Hematopoietic multipotent progenitor cell treated with erythropoietin and hydrocortisone succinate and interleukin-3 and kit ligand, for 15 days (in vitro differentiated cells): ENCODE results near the gene RYR2.
A peak's percentile ranks its signal among the peaks of the same experiment; 100 is the strongest.

Experiments used
- DNase-seq: peaks from one replicate; pipeline ENCODE4 v3.0.0-alpha.2; 2015; ENCODE audit warnings: low spot score

Gene RYR2

GRCh38 chr1:237448042-237448441 is 406.1 kb downstream of the RYR2 start:
- DNase-seq: no peak

- DNase-seq: no peak
Measured at GRCh38 chr1:237457573-237457972, 415.6 kb downstream of the RYR2 start.

- no peak for DNase-seq
Measured at GRCh38 chr1:237467320-237467719, 425.3 kb downstream of the RYR2 start.

- no peak for DNase-seq
Measured at GRCh38 chr1:237470712-237471338, 428.8 kb downstream of the RYR2 start.

DNA sequence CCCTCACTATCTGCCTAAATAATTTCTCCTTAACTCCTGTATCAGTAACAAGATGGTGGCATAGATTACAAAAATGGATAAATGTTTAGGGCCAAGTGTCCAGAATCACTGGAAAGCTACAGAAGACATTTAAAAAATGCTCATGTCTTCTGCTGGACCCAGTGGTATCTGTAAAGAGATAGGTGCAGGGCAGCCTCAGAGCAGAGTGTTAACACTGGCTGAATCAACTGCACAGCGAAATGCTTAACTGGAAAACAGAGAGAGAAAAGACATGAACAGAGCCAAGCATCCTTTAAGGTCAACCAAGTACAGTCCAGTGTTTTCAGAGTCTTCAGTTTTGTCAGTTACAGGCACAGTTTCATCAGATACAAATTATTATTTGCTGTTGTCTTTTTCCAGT is 429.4 kb downstream of the RYR2 start:
- DNase-seq: no peak

GRCh38 chr1:237471956-237472355 is 430.0 kb downstream of the RYR2 start:
- DNase-seq: no peak

GRCh38 chr1:237473854-237474253 is 431.9 kb downstream of the RYR2 start:
- DNase-seq: no peak

GRCh38 chr1:237478082-237478481 is 436.1 kb downstream of the RYR2 start:
- no peak for DNase-seq

GRCh38 chr1:237478842-237479241 is 436.9 kb downstream of the RYR2 start:
- DNase-seq: no peak

DNA sequence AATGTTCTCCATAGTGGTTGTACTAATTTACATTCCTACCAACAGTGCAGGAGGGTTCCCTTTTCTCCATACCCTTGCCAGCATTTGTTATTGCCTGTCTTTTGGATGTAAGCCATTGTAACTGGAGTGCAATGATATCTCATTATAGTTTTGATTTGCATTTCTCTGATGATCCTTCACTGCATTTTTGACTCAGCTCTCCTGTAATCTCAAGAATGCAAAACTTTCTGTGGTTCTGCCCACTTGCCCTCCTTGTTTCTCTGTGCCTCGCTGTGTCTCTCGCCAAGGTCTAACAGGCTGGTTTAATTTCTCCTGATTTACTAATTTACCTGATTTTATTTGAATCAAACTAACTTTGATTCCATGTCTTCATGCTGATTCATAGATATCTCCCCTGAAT is 440.8 kb downstream of the RYR2 start:
- no peak for DNase-seq

GRCh38 chr1:237492359-237492758 is 450.4 kb downstream of the RYR2 start:
- no peak for DNase-seq

GRCh38 chr1:237500566-237500965 is 458.6 kb downstream of the RYR2 start:
- no peak for DNase-seq

GRCh38 chr1:237503292-237503691 is 461.3 kb downstream of the RYR2 start:
- no peak for DNase-seq

DNA sequence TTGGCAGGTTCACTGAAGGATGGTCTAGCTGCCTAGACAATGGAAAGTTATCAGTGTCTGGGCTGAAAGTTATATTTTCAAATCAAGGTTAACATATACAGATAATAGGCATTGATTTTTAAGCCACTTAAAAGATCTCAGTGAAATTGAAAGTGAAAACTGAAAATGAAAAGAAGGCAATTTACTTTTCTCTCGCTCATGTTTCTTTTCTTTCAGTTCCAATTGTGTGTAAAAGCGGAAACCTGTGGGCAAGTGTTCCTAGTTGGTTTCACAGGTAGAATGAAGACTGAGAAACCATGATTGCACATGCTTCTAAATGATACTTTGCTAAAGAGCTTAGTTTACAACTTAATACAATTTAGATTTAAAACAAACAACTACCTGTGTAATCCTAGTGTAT is 465.0 kb downstream of the RYR2 start:
- no peak for DNase-seq

DNA sequence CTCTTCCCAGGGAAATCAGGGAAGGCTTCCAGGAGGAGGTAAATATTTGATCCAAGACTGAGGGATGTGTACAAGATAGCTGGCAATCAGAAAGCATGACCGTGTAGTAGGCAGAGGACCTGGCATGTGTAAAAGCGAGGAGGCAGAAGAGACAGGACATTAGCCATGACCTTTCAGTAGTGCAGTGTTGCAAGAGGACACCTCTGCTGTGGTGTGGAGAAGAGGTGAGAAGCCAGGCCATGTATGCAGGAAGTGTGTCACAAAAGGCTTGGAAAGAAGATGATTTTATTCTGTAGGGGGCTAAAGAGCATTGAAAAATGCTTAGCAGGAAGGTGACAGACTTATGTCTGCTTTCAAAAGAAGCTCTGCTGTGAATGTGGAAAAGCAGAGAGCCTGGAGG is 467.8 kb downstream of the RYR2 start:
- no peak for DNase-seq

DNA sequence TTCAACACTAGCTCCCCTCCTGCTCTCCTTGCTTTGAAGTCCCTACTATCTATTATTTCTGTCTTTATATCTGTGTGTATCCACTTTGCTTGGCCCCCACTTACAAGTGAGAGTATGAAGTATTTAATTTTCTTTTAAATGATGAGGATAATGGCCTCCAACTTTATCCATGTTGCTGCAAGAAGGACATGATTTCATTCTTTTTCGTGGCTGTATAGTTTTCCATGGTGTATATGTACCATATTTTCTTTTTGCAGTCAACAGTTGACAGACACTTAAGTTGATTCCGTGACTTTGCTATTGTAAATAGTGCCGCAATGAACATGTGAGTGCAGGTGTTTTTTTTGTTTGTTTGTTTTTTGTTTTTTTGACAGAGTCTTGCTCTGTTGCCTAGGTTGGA is 483.1 kb downstream of the RYR2 start:
- no peak for DNase-seq

- DNase-seq: no peak
Measured at GRCh38 chr1:237527761-237528160, 485.8 kb downstream of the RYR2 start.

DNA sequence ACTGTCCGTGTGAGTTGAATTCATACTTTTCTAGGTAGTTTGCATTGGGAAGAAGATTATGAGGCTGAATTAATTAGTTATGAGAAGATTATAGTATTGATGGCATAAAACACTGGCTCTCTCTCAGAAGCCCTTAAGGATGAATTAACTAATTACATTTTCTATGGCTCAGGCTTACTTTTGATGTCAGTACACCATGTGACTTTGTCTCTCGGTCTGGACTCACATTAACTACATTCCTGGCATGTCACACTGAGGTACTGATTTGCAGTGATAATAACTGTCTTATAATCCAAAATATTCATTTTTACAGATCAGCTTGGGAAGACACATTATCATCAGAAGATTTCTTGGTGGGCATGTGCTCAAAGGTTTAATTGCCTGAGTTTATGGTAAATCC is 486.6 kb downstream of the RYR2 start:
- DNase-seq: no peak

DNA sequence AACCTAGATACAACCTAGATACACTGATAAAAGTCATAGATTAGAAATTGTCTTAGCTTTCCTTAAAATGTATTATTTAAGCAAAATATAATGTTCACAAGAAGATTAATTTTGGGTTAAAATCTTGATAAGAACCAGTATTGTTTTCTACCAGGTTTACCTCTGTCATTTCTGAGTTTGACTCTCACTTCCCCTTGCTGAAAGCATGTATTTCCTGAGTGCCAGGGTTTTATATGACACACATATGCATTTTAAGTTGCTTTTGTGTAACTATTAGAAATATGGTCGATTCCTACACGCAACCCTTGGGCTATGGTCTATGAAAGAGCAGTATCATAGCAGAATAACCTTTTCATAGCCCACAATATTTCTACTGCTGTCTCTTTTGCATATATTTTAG is 497.1 kb downstream of the RYR2 start:
- DNase-seq: no peak

DNA sequence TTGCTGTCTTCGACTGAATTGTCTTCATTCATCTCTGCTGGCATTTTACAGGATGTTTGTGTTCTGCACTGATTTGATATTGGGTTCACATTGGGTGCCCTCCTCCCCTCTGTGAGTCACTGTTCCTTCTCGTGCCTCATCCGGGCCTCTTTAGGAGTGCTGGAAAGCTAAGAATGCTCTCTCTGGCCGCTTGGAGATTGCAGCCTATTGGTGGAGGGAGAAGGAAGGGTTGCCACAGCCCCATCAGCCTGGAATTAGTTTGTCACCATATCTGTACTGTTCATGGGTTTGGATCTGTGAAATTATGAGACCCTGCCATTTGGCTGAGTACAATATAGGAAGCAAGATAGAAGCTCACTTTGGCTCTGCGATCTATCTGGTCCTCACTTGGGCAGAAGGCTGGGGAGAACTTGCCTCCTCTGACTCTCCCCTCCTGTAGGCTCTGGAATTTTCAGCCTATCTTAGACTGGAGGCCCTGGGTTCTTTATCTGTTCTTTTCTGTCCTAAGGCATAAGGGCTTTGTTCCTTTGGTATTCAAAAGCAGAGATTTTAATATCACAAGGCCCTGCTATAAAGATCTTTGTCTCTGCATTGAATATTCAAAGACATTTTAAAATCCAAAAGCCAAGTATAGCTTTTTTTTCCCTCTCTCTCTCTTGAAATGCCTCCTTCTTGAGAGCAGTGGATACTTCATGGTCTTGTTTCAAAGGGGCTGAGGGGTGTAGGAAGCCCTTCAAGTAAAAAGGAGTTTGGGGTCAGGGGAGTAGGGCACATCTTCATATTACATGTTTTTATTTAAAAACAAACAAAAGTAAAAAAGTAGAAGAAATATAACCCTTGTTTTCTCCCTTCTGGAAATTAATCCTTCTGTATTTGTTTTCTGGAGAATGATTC is 500.8 kb downstream of the RYR2 start:
- DNase-seq: no peak

GRCh38 chr1:237553078-237553477 is 511.1 kb downstream of the RYR2 start:
- DNase-seq: no peak

DNA sequence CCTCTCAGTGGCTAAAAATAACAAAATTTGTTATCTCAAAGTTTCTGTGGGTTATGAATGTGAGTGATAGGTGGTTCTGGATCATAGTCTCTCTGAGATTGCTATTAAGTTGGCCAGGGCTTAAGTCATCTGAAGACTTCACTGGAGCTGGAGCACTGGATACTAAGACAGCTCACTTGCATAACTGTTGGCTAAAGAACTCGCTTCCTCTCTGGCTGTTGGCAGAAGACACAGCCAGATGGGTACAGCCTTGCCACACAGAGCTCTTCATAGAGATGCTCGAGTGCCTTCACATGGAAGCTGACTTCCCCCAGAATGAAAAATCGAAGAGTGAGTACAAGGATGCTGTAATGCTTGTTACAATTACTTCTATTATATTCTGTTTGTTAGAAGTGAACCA is 514.9 kb downstream of the RYR2 start:
- DNase-seq: no peak

GRCh38 chr1:237562242-237562823 is 520.3 kb downstream of the RYR2 start:
- DNase-seq: peak; percentile 53
